GM21786 (cell line): Measurements from ENCODE around the gene ATF6.
A peak's percentile ranks its signal among the peaks of the same experiment; 100 is the strongest.

ENCODE experiments used
- ATAC-seq: cut with Tn5 transposase; IDR thresholded peaks from one replicate; pipeline ENCODE4 v1.9.1; 2021; ENCODE audit not compliant: unreplicated experiment

Gene ATF6

GRCh38 chr1:161886589-161886988 lies 120.5 kb downstream of the ATF6 start:
- ATAC-seq = no peak

GRCh38 chr1:161887730-161888287 lies 121.7 kb downstream of the ATF6 start:
- no peak for ATAC-seq

GRCh38 chr1:161890574-161890973 lies 124.5 kb downstream of the ATF6 start:
- ATAC-seq = no peak

- ATAC-seq = no peak
Measured at GRCh38 chr1:161899091-161899490, 133.0 kb downstream of the ATF6 start.

DNA sequence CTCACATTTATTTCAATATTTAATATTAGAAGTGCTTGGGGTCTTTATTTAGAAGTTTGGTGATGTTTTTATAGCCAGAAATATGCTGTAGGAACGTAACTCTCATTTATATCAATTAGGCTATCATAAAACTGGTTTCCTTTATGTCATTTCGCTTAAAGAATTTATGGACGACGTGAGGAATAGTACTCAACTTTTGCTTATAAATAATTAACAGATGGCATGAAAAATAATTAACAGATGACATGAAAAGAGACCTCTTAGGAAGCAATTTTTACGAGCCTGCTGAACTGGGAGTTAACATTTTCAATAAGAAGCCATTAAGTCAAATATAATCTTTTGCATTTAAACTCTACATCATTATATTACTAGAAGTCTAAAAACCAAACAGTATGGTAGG lies 134.0 kb downstream of the ATF6 start:
- ATAC-seq = no peak

- no peak for ATAC-seq
Measured at GRCh38 chr1:161902182-161902581, 136.1 kb downstream of the ATF6 start.

GRCh38 chr1:161905269-161905884 lies 139.3 kb downstream of the ATF6 start:
- no peak for ATAC-seq

GRCh38 chr1:161907265-161907664 lies 141.1 kb downstream of the ATF6 start:
- ATAC-seq = no peak

GRCh38 chr1:161908264-161908663 lies 142.1 kb downstream of the ATF6 start:
- ATAC-seq = no peak

- no peak for ATAC-seq
Measured at GRCh38 chr1:161910604-161911003, 144.5 kb downstream of the ATF6 start.

DNA sequence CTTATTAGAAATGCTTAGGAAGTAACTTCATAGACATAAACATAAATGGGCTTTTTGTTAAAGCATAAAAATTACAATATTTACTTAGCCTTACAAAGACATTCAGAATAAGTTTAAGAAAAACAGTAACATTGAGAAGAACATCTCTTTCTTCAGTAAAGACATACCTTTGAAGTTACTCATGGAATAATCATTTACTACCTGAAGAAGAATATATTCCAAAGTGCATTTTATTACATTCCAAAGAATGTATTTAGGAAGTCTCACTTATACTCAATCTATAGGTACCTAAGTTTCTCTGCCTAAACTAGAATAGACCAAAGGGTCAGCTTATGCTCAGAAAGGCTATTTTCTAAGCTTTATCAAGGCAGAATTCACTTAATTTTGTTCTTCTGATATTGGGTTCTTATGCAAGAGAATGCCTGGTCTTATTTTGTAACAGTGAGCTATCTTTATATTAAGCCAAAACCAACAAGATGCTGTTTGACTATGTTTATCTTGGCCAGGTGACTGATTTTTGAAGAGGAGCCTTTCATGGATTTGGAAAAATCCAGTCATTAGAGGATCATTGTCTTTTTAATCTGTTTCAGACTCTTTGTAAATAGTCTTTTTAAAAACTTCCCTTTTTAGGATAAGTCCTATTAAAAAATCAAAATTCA lies 147.5 kb downstream of the ATF6 start:
- ATAC-seq = no peak

- no peak for ATAC-seq
Measured at GRCh38 chr1:161914595-161914994, 148.5 kb downstream of the ATF6 start.

DNA sequence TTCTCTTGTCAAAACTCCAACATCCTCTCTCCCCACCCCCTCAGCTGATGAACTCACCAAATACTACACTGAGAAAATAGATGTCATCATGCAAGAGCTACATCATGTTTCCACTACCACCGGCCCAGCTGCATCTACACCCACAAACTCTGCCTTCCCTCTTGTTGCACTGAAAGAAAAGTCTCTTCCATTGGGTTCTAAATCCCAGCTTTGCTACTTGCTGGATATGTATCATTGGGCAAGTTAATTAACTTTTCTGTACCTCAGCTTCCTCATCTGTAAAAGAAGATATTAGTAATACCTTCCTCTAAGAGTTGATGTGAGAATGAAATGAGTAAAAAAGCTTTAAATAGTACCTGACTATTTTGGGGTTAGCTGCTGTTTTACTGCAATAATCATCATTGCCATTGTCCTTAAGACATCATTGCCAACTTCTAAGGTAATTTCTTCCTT lies 149.0 kb downstream of the ATF6 start:
- ATAC-seq = peak; percentile 79

DNA sequence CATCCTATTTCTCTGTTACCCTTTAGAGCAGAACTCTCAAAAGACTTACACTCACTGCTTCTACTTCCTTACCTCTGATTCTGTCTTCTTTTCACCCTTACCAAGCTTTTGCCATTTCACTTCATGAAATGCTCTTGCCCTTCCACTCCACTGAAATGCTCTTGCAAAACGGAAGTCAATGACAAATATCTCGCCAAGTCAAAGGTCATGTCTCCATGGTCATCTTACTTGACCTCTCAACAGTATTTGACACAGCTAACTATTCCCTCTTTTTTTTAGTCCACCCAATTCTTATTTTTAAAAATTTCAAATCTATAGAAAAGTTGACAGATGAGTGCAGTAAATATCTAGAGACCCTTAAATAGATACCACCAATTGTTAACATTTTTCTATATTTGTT lies 149.9 kb downstream of the ATF6 start:
- ATAC-seq = no peak

DNA sequence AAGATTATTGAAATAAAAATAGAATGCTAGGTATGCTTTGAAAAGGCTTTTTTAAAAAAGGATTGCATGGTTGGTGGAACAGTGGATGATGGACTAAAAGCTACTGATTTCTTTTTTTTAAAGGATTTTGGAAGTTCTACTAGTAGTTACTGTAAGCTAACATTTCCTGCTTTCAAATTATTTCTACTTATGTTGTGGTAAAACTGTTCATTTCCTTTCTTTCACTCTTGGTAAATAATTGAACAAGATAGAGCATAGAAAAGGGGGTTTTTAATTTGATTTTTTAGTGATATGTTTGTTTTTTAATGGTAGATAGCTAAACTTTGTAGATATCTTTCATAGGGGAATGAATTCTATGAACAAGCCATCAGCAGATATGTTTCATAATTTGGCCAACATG lies 153.1 kb downstream of the ATF6 start:
- ATAC-seq = no peak

- no peak for ATAC-seq
Measured at GRCh38 chr1:161921491-161921890, 155.4 kb downstream of the ATF6 start.

DNA sequence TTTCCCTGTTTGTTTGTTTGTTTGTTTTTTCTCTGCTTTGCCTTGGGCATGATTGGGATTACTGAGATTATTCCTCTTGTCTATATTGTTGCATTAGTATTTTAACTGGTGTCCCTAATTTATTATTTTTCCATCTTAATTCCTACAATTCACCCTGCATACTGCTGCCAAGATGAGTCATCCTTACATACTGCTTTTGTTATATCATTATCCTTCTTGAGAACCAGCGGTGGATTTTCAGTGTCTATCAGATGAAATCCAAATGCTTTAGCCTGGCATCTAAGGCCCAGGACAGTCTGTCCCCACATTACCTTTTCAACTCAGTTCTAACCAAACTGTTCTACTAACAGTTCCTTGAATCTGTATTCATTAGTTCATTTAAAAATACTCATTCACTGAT lies 155.9 kb downstream of the ATF6 start:
- no peak for ATAC-seq

- no peak for ATAC-seq
Measured at GRCh38 chr1:161928056-161928455, 161.9 kb downstream of the ATF6 start.

GRCh38 chr1:161929137-161929536 lies 163.0 kb downstream of the ATF6 start:
- ATAC-seq = no peak

DNA sequence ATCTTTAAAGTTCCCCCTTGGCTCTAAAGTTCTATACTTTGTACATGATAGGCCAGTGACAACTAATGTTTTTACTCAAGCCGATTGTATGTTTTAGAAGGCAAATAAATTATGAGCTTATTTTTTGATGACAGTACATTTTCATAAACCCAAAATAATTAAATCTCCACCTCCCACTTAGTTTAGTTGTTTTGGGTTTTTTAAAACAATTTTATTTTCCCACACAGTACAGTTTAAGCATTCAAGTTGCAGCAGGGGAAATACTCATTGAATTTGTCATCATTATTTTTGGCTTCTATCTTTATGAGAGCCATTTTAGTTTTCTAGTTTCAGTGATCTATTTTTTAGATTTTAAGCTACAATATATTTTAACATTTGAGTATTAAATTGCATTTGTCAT lies 163.9 kb downstream of the ATF6 start:
- ATAC-seq = no peak

DNA sequence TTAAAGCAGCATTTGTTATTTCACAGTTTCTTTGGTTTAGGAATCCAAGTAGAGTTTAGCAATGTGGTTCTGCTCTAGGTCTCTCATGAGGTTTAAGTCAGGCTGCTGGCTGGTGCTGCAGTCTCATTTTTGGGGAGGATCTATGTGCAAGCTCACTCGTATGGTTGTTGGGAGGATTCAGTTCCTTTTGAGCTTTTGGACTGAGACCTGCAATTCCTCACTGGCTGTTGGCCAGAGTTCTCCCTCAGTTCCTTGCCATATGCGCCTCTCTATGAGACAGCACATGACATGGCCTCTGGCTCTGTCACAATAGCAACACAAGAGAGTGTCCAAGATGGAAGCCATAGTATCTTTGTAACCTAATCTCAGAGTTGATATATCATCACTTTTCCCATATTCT lies 166.5 kb downstream of the ATF6 start:
- no peak for ATAC-seq
